GM18951 (cell line): ENCODE measurements around the gene ZNF212.

Experiments
- POLR2A ChIP-seq: IDR thresholded peaks from 4 replicates; pipeline ENCODE4 v1.6.1; 2011; ENCODE audit warnings: mild to moderate bottlenecking; ENCODE audit not compliant: insufficient read length, insufficient read depth; ENCODE audit errors: extremely low read depth
- in situ Hi-C: fragments of 300-500 bp; cut with MboI; formaldehyde crosslinking; loops from one replicate; pipeline ENCODE4 v1.12.0; 2022; ENCODE audit warnings: low sequenced_read_pairs, mixed read lengths, inconsistent platforms; ENCODE audit not compliant: unreplicated experiment

Gene ZNF212

GRCh38 chr7:149239345-149240143 lies at the start of gene ZNF212:
Gene ZNF212 (plus strand): TSS chr7:149239651. CDS start chr7:149239779, 128 bp downstream.
- TF ChIP-seq POLR2A: peak; percentile 69

GRCh38 chr7:149191851-149192250 lies 47.6 kb upstream of the ZNF212 start:
- in situ Hi-C loops: no loop called here
- TF ChIP-seq POLR2A: no peak

More at GRCh38 chr7:149239345-149240143, at the start of gene ZNF212:
- in situ Hi-C loops: no loop called here

- in situ Hi-C loops: no loop called here
- TF ChIP-seq POLR2A: no peak
Measured at GRCh38 chr7:149194799-149195179, 44.7 kb upstream of the ZNF212 start.

- in situ Hi-C loops: no loop called here
- TF ChIP-seq POLR2A: peak; percentile 74
Measured at GRCh38 chr7:149195180-149196150, 44.0 kb upstream of the ZNF212 start, which contains the start of gene ZNF282. Gene ZNF282 (plus strand): TSS chr7:149195546. CDS start chr7:149195590, 44 bp downstream.

GRCh38 chr7:149196151-149196704 lies 43.2 kb upstream of the ZNF212 start:
- TF ChIP-seq POLR2A: no peak
- in situ Hi-C loops: no loop called here

GRCh38 chr7:149196705-149197171 lies 42.7 kb upstream of the ZNF212 start:
- in situ Hi-C loops: no loop called here
- TF ChIP-seq POLR2A: no peak

- TF ChIP-seq POLR2A: no peak
- in situ Hi-C loops: no loop called here
Measured at GRCh38 chr7:149197675-149198074, 41.8 kb upstream of the ZNF212 start.

- no peak for TF ChIP-seq POLR2A
- in situ Hi-C loops: no loop called here
Measured at GRCh38 chr7:149198161-149198816, 41.2 kb upstream of the ZNF212 start.

GRCh38 chr7:149199234-149199995 lies 40.0 kb upstream of the ZNF212 start:
- in situ Hi-C loops: no loop called here
- no peak for TF ChIP-seq POLR2A

GRCh38 chr7:149202831-149203231 lies 36.6 kb upstream of the ZNF212 start:
- in situ Hi-C loops: no loop called here
- no peak for TF ChIP-seq POLR2A

GRCh38 chr7:149205690-149206381 lies 33.6 kb upstream of the ZNF212 start:
- TF ChIP-seq POLR2A: no peak
- in situ Hi-C loops: no loop called here

GRCh38 chr7:149207324-149208035 lies 32.0 kb upstream of the ZNF212 start:
- in situ Hi-C loops: no loop called here
- no peak for TF ChIP-seq POLR2A
